Tibial nerve (tissue), 3 donors: ENCODE results near the gene PLD5.

Source experiments
- CTCF ChIP-seq, 5 experiments: fragments of 200-600 bp in 3 of 5; fragments of 450-650 bp in 2 of 5; sonication (generic) in 3 of 5; IDR thresholded peaks; one replicate each; pipeline ENCODE4 v1.5.1; 2016 to 2019; ENCODE audit warnings: antibody characterized with exemption in 5 of 5, mild to moderate bottlenecking in 3 of 5, moderate library complexity in 2 of 5
- POLR2A ChIP-seq, 2 donors: fragments of 450-650 bp; IDR thresholded peaks; one replicate each; pipeline ENCODE4 v1.6.1; 2017; ENCODE audit warnings: antibody characterized with exemption in 2 of 2, mild to moderate bottlenecking in 2 of 2, moderate library complexity in 2 of 2

- TF ChIP-seq CTCF (IDR thresholded peaks at IDR 0.05), result no peak
- TF ChIP-seq POLR2A (IDR thresholded peaks at IDR 0.05), result no peak
Observed at GRCh38 chr1:242208021-242208420, 316.5 kb downstream of the PLD5 start.
